Osteocyte (in vitro differentiated cells): ENCODE data around the gene ECE1. TPM values are rescaled to one million over a fixed set of nuclear protein-coding genes. Genes with fewer than 3 reads are reported as not detected.

Source experiments
- DNase-seq: peaks from one replicate; pipeline ENCODE4 v3.0.0; 2021; ENCODE audit warnings: mixed read lengths; ENCODE audit not compliant: unreplicated experiment; ENCODE audit errors: extremely low spot score
- H3K27ac Mint-ChIP-seq: one replicate; pipeline ENCODE4 v1.8.0; 2021; ENCODE audit warnings: mild to moderate bottlenecking, mixed read lengths; ENCODE audit not compliant: unreplicated experiment
- H3K27me3 Mint-ChIP-seq: one replicate; pipeline ENCODE4 v1.8.0; 2021; ENCODE audit warnings: mixed read lengths; ENCODE audit not compliant: unreplicated experiment
- H3K36me3 Mint-ChIP-seq: one replicate; pipeline ENCODE4 v1.8.0; 2021; ENCODE audit warnings: mixed read lengths; ENCODE audit not compliant: unreplicated experiment
- H3K4me1 Mint-ChIP-seq: one replicate; pipeline ENCODE4 v1.8.0; 2021; ENCODE audit warnings: mixed read lengths; ENCODE audit not compliant: unreplicated experiment
- H3K4me3 Mint-ChIP-seq: one replicate; pipeline ENCODE4 v1.8.0; 2021; ENCODE audit warnings: mild to moderate bottlenecking, moderate library complexity, mixed read lengths; ENCODE audit not compliant: unreplicated experiment
- H3K9me3 Mint-ChIP-seq: one replicate; pipeline ENCODE4 v1.8.0; 2021; ENCODE audit warnings: mixed read lengths; ENCODE audit not compliant: unreplicated experiment
- CTCF ChIP-seq: fragments of 200-600 bp; sonication (generic); IDR thresholded peaks from 2 replicates; pipeline ENCODE4 v1.5.0; 2021; ENCODE audit warnings: antibody characterized with exemption, mild to moderate bottlenecking, moderate library complexity
- total RNA-seq: library from RNA; stranded (reverse); gene quantifications from 2 replicates; pipeline ENCODE4 v1.2.1, GENCODE V29; 2021

The ECE1 gene
- total RNA-seq, 1 donor from 2014 or later: 217 TPM

- H3K27ac Mint-ChIP-seq: peak overlapping the region; percentile 98
- DNase-seq: no peak
These were observed 26.9 kb upstream of the ECE1 start for GRCh38 chr1:21317035-21317689.

GRCh38 chr1:21314743-21315396, 24.6 kb upstream of the ECE1 start:
- TF ChIP-seq CTCF: no peak
- Mint-ChIP-seq H3K4me3 (no peak overlapping the region), H3K36me3 (no peaks in the 10 kb centered on the region), H3K27me3 (no peaks in the 10 kb centered on the region), H3K27ac (peak overlapping the region; percentile 61), H3K4me1 (peaks cover 79% of the 10 kb centered on the region), H3K9me3 (no peaks in the 10 kb centered on the region)
- no peak for DNase-seq

More at GRCh38 chr1:21317035-21317689, 26.9 kb upstream of the ECE1 start:
- Mint-ChIP-seq H3K9me3 (no peaks in the 10 kb centered on the region), H3K27me3 (no peaks in the 10 kb centered on the region), H3K4me3 (no peak overlapping the region), H3K36me3 (peaks cover 3% of the 10 kb centered on the region), H3K4me1 (peaks cover 86% of the 10 kb centered on the region)
- no peak for TF ChIP-seq CTCF

GRCh38 chr1:21313886-21314721, 23.8 kb upstream of the ECE1 start:
- no peak for DNase-seq
- Mint-ChIP-seq H3K4me1 (peaks cover 79% of the 10 kb centered on the region), H3K4me3 (no peak overlapping the region), H3K27me3 (no peaks in the 10 kb centered on the region), H3K27ac (peak overlapping the region; percentile 61), H3K9me3 (no peaks in the 10 kb centered on the region), H3K36me3 (no peaks in the 10 kb centered on the region)
- TF ChIP-seq CTCF: no peak

- Mint-ChIP-seq H3K27me3 (no peaks in the 10 kb centered on the region), H3K4me1 (peaks cover 79% of the 10 kb centered on the region), H3K27ac (peak overlapping the region; percentile 78), H3K36me3 (no peaks in the 10 kb centered on the region), H3K4me3 (no peak overlapping the region), H3K9me3 (no peaks in the 10 kb centered on the region)
- no peak for DNase-seq
- no peak for TF ChIP-seq CTCF
These were observed 23.1 kb upstream of the ECE1 start for GRCh38 chr1:21313203-21313885.
